Mesenchymal stem cell (in vitro differentiated cells and primary cell): ENCODE data around the gene PTGIR.

Experiments
- DNase-seq: peaks from one replicate; pipeline ENCODE4 v3.0.0-alpha.2; 2013
- H2AFZ ChIP-seq: one replicate; pipeline ENCODE4 v1.6.1; 2013; ENCODE audit warnings: low read depth, mild to moderate bottlenecking, control low read depth, inconsistent platforms, low read length, moderate library complexity
- H2AK5ac ChIP-seq: 2 replicates; pipeline ENCODE4 v1.6.1; 2013; ENCODE audit warnings: low read length, moderate library complexity, mild to moderate bottlenecking, inconsistent platforms; ENCODE audit not compliant: severe bottlenecking
- H2BK120ac ChIP-seq: one replicate; pipeline ENCODE4 v1.6.1; 2013; ENCODE audit warnings: low read depth, mild to moderate bottlenecking, inconsistent platforms, low read length, moderate library complexity
- H2BK12ac ChIP-seq, 2 experiments: one replicate each; pipeline ENCODE4 v1.6.1; 2013; ENCODE audit warnings: inconsistent platforms in 2 of 2, low read length in 2 of 2, mild to moderate bottlenecking in 2 of 2, moderate library complexity in 2 of 2, control low read depth in 1 of 2
- H2BK15ac ChIP-seq: one replicate; pipeline ENCODE4 v1.6.1; 2013; ENCODE audit warnings: mild to moderate bottlenecking, low read depth, inconsistent platforms; ENCODE audit not compliant: poor library complexity, severe bottlenecking
- H2BK5ac ChIP-seq: 2 replicates; pipeline ENCODE4 v1.6.1; 2013; ENCODE audit warnings: low read depth, mild to moderate bottlenecking, low read length, control low read depth, inconsistent platforms; ENCODE audit not compliant: poor library complexity, severe bottlenecking
- H3K14ac ChIP-seq, 2 experiments: one replicate each; pipeline ENCODE4 v1.6.1; 2013; ENCODE audit warnings: inconsistent platforms in 2 of 2, low read length in 2 of 2, control low read depth in 1 of 2, mild to moderate bottlenecking in 1 of 2, moderate library complexity in 1 of 2
- H3K18ac ChIP-seq, 2 experiments: one replicate each; pipeline ENCODE4 v1.6.1; 2013; ENCODE audit warnings: inconsistent platforms in 2 of 2, low read length in 2 of 2, control low read depth in 1 of 2, low read depth in 1 of 2, mild to moderate bottlenecking in 1 of 2
- H3K23ac ChIP-seq, 2 experiments: one replicate each; pipeline ENCODE4 v1.6.1; 2013; ENCODE audit warnings: inconsistent platforms in 2 of 2, low read length in 2 of 2, mild to moderate bottlenecking in 2 of 2, moderate library complexity in 2 of 2, control low read depth in 1 of 2
- H3K27ac ChIP-seq: 2 replicates; pipeline ENCODE4 v1.5.1; 2013; ENCODE audit warnings: mild to moderate bottlenecking, moderate library complexity, low read length, control low read depth, inconsistent platforms; ENCODE audit not compliant: poor library complexity, severe bottlenecking
- H3K27me3 ChIP-seq, 2 experiments: 2 replicates each; pipeline versions ENCODE4 v1.6.1 to v1.7.0; 2013; ENCODE audit warnings: low read length in 2 of 2, mild to moderate bottlenecking in 2 of 2, moderate library complexity in 2 of 2, control low read depth in 1 of 2, inconsistent platforms in 1 of 2; ENCODE audit not compliant: control insufficient read depth in 1 of 2, insufficient read depth in 1 of 2
- H3K36me3 ChIP-seq, 2 experiments: 2 replicates each; pipeline versions ENCODE4 v1.6.1 to v1.7.0; 2013; ENCODE audit warnings: low read length in 2 of 2, control low read depth in 1 of 2, inconsistent platforms in 1 of 2, low read depth in 1 of 2, mild to moderate bottlenecking in 1 of 2; ENCODE audit not compliant: insufficient read depth in 2 of 2, control insufficient read depth in 1 of 2
- H3K4ac ChIP-seq, 2 experiments: one replicate each; pipeline ENCODE4 v1.6.1; 2013; ENCODE audit warnings: inconsistent platforms in 2 of 2, low read length in 2 of 2, mild to moderate bottlenecking in 2 of 2, moderate library complexity in 2 of 2, control low read depth in 1 of 2, low read depth in 1 of 2
- H3K4me1 ChIP-seq: 2 replicates; pipeline ENCODE4 v1.6.1; 2013; ENCODE audit warnings: low read depth, low read length, control low read depth; ENCODE audit not compliant: control insufficient read depth, insufficient read depth
- H3K4me2 ChIP-seq: 2 replicates; pipeline ENCODE4 v1.6.1; 2013; ENCODE audit warnings: low read length, mild to moderate bottlenecking, inconsistent platforms; ENCODE audit not compliant: poor library complexity, severe bottlenecking
- H3K4me3 ChIP-seq, 2 experiments: 2 replicates each; pipeline versions ENCODE4 v1.5.1 to v1.7.0; 2013; ENCODE audit warnings: low read length in 2 of 2, mild to moderate bottlenecking in 2 of 2, control low read depth in 1 of 2, low read depth in 1 of 2; ENCODE audit not compliant: insufficient read depth in 1 of 2
- H3K79me1 ChIP-seq: replicated peaks from 2 replicates; pipeline ENCODE4 v1.6.1; 2013; ENCODE audit warnings: mild to moderate bottlenecking, control low read depth, low read length, inconsistent platforms; ENCODE audit not compliant: poor library complexity, severe bottlenecking
- H3K9ac ChIP-seq: 2 replicates; pipeline ENCODE4 v1.7.0; 2013; ENCODE audit warnings: mild to moderate bottlenecking, low read length, moderate library complexity
- H3K9me3 ChIP-seq: 2 replicates; pipeline ENCODE4 v1.7.0; 2013; ENCODE audit warnings: mild to moderate bottlenecking, low read length; ENCODE audit not compliant: control insufficient read depth
- H4K8ac ChIP-seq: one replicate; pipeline ENCODE4 v1.6.1; 2013; ENCODE audit warnings: inconsistent platforms, mild to moderate bottlenecking, low read length, moderate library complexity
- H4K91ac ChIP-seq: one replicate; pipeline ENCODE4 v1.6.1; 2013; ENCODE audit warnings: mild to moderate bottlenecking, low read length, inconsistent platforms
- WGBS: methylation state at CpG from one replicate; pipeline ENCODE4 v1.1.7; 2013; ENCODE audit warnings: mixed read lengths; 5-methylcytosine and 5-hydroxymethylcytosine counted together

The PTGIR gene

GRCh38 chr19:46571495-46571894, 53.4 kb downstream of the PTGIR start:
- Histone ChIP-seq H2BK15ac (no peak overlapping the region), H2BK12ac (no peak overlapping the region), H4K8ac (no peak overlapping the region), H3K18ac (no peak overlapping the region), H2AK5ac (no peak overlapping the region), H3K4me1 (no peaks in the 10 kb centered on the region), H3K4me2 (no peak overlapping the region), H3K9ac (no peak overlapping the region), H3K4me3 (no peak overlapping the region), H3K14ac (no peak overlapping the region), H3K4ac (no peak overlapping the region), H2AFZ (no peak overlapping the region), H4K91ac (no peak overlapping the region), H3K9me3 (no peaks in the 10 kb centered on the region), H3K23ac (no peak overlapping the region), H2BK5ac (no peak overlapping the region), H2BK120ac (no peak overlapping the region), H3K79me1 (no peaks in the 10 kb centered on the region), H3K27ac (no peak overlapping the region), H3K27me3 (peaks cover 0 to 4% of the 10 kb centered on the region in 2 experiments), H3K36me3 (no peaks in the 10 kb centered on the region)
- DNase-seq: peak; percentile 36
- 68% methylated on average over 4 of the region's 5 CpGs for WGBS
